GM23248 (cell line): ENCODE measurements around the gene COL28A1. TPM values are rescaled to one million over a fixed set of nuclear protein-coding genes. Genes with fewer than 3 reads are reported as not detected.

Source experiments
- DNase-seq: peaks from one replicate; pipeline ENCODE4 v3.0.0-alpha.2; 2015
- H2AFZ ChIP-seq: fragments of 200-600 bp; sonication (generic); 2 replicates; pipeline ENCODE4 v1.6.1; 2016; ENCODE audit warnings: antibody characterized with exemption
- H3F3A ChIP-seq: fragments of 200-600 bp; sonication (generic); 2 replicates; pipeline ENCODE4 v1.6.1; 2016; ENCODE audit warnings: mild to moderate bottlenecking, antibody characterized with exemption, mixed run types; ENCODE audit not compliant: insufficient read depth
- H3K27ac ChIP-seq: fragments of 200-600 bp; sonication (generic); 2 replicates; pipeline ENCODE4 v1.5.1; 2016; ENCODE audit warnings: mild to moderate bottlenecking
- H3K27me3 ChIP-seq: fragments of 200-600 bp; sonication (generic); replicated peaks from 2 replicates; pipeline ENCODE4 v1.6.1; 2016; ENCODE audit warnings: mild to moderate bottlenecking; ENCODE audit not compliant: insufficient read depth
- H3K36me3 ChIP-seq: fragments of 200-600 bp; sonication (generic); 2 replicates; pipeline ENCODE4 v1.6.1; 2016; ENCODE audit warnings: low read depth, mild to moderate bottlenecking
- H3K4me1 ChIP-seq: fragments of 200-600 bp; sonication (generic); 2 replicates; pipeline ENCODE4 v1.6.1; 2016; ENCODE audit warnings: mild to moderate bottlenecking; ENCODE audit not compliant: insufficient read depth
- H3K4me2 ChIP-seq: fragments of 200-600 bp; sonication (generic); one replicate; pipeline ENCODE4 v1.6.1; 2016; ENCODE audit warnings: mild to moderate bottlenecking; ENCODE audit not compliant: unreplicated experiment
- H3K4me3 ChIP-seq: fragments of 200-600 bp; sonication (generic); 2 replicates; pipeline ENCODE4 v1.5.1; 2016; ENCODE audit warnings: mild to moderate bottlenecking
- H3K79me2 ChIP-seq: fragments of 200-600 bp; sonication (generic); 2 replicates; pipeline ENCODE4 v1.6.1; 2016; ENCODE audit warnings: mild to moderate bottlenecking; ENCODE audit not compliant: insufficient read depth
- H3K9ac ChIP-seq: fragments of 200-600 bp; sonication (generic); 2 replicates; pipeline ENCODE4 v1.6.1; 2016; ENCODE audit warnings: mild to moderate bottlenecking
- H3K9me2 ChIP-seq: fragments of 200-600 bp; sonication (generic); 2 replicates; pipeline ENCODE4 v1.6.1; 2016; ENCODE audit warnings: mixed run types, mild to moderate bottlenecking, moderate library complexity; ENCODE audit not compliant: insufficient read depth
- H3K9me3 ChIP-seq: fragments of 200-600 bp; sonication (generic); one replicate; pipeline ENCODE4 v1.6.1; 2017; ENCODE audit warnings: low read depth
- H4K20me1 ChIP-seq: fragments of 200-600 bp; sonication (generic); 2 replicates; pipeline ENCODE4 v1.6.0; 2016; ENCODE audit not compliant: insufficient read depth
- EZH2 ChIP-seq: fragments of 200-600 bp; sonication (generic); IDR thresholded peaks from 2 replicates; pipeline ENCODE4 v1.6.1; 2018; ENCODE audit warnings: antibody characterized with exemption, mild to moderate bottlenecking; ENCODE audit not compliant: insufficient read depth, poor library complexity, severe bottlenecking
- EZH2phosphoT487 ChIP-seq: fragments of 200-600 bp; sonication (generic); IDR thresholded peaks from 2 replicates; pipeline ENCODE4 v1.6.1; 2018; ENCODE audit warnings: antibody characterized with exemption, moderate library complexity, mild to moderate bottlenecking, low read depth; ENCODE audit not compliant: insufficient read depth
- WGBS, 2 experiments: methylation state at CpG; one replicate each; pipeline ENCODE4 v1.1.6; 2015 to 2017; ENCODE audit warnings: low lambda C conversion rate in 2 of 2, low coverage in 1 of 2; ENCODE audit errors: missing lambda C conversion rate in 2 of 2; 5-methylcytosine and 5-hydroxymethylcytosine counted together
- in situ Hi-C: fragments of 300-500 bp; cut with MboI; formaldehyde crosslinking; loops from 2 replicates; pipeline ENCODE4 v1.15.0; 2020
- polyA plus RNA-seq: library from polyadenylated mRNA; unstranded; fragments of >200 nt; fragmentation: Nextera tagmentation; extraction: Ambion mirVana; gene quantifications from 2 replicates; pipeline ENCODE4 v1.2.1, GENCODE V29; 2016
- total RNA-seq: library from RNA; depleted of rRNA; stranded (reverse); fragments of >200 nt; shearing (Covaris generic); gene quantifications from 2 replicates; pipeline ENCODE4 v1.2.3, GENCODE V29; 2014; rRNA removed

COL28A1 gene
- not detected in 2 replicates for total RNA-seq
- polyA plus RNA-seq, result not detected in 2 replicates

DNA sequence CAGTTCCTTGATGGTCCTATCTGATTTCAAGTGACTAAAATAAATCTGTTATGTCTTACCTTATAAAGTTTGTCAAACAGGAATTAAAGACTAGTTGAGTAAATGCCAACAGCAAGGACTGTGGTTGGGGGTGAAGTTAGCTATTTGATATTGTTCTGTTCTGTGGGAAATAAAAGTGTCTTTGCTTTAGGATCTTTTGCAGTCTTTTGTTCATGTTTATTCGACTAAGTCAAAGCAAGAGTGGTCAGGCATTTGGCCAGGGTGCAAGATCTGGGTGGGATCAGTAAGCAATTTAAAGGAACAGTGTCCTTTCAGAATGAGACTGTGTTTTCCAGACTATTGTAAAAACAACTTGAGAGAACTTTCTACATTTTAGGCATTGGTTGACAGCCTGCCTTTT, at the start of gene COL28A1:
TSS of gene COL28A1 (minus strand) at position 183 of the 400 bp plus-strand sequence. CDS start 2,998 bp downstream, outside the sequence.
- Histone ChIP-seq H3K27me3 (no peaks in the 10 kb centered on the region), H3K4me3 (no peak within 1 kb of the TSS), H3F3A (no peaks in the 10 kb centered on the region), H3K9me3 (no peaks in the 10 kb centered on the region), H3K79me2 (no peaks in the 10 kb centered on the region), H3K4me1 (no peaks in the 10 kb centered on the region), H2AFZ (0 out of 2 replicates have a peak within 1 kb of the TSS, but pooled peaks have one; percentile 47), H3K36me3 (no peaks in the 10 kb centered on the region), H4K20me1 (no peaks in the 10 kb centered on the region), H3K4me2 (no peak within 1 kb of the TSS), H3K9ac (no peak within 1 kb of the TSS), H3K9me2 (no peaks in the 10 kb centered on the region), H3K27ac (no peak within 1 kb of the TSS)
- no peak for TF ChIP-seq EZH2phosphoT487
- WGBS, 2 experiments, result 7 to 26% methylated on average over 1 of the region's 1 CpG
- in situ Hi-C loops, result loop anchor here (5.0 to 25.0 kb wide), 3 partner anchors 108 to 573 kb away; no protein-coding TSS in a partner anchor
- DNase-seq, result no peak

GRCh38 chr7:7584653-7585052, 49.0 kb upstream of the COL28A1 start:
- in situ Hi-C loops, result no loop called here
- no peaks in the 10 kb centered on the region for H3K36me3 ChIP-seq

DNA sequence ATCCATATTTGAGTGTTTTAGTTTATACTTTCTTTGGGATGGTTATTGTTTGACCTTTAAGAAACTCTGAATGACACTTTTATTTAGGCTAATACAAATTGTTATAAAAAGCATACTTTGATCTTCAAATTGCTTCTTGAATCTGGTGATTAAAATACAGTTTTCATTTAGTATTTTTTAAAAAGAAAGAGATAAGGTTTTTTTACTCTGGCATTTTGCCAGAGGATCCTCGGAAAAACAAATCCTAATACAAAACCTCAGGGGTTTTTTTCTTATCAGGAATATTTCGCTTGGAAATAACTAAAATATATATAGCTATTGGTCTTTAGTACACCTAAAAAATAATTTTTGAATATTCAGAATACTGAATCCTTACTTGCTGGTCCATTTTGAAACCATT, 48.1 kb upstream of the COL28A1 start:
- Histone ChIP-seq H3K79me2 (no peaks in the 10 kb centered on the region; the same call in 1 of the 2 replicates), H3K4me2 (no peak overlapping the region)

More at GRCh38 chr7:7584653-7585052, 49.0 kb upstream of the COL28A1 start:
- Histone ChIP-seq H4K20me1 (no peaks in the 10 kb centered on the region), H3K4me2 (no peak overlapping the region), H3K4me3 (no peak overlapping the region), H2AFZ (no peak overlapping the region), H3K9me3 (no peaks in the 10 kb centered on the region), H3F3A (no peaks in the 10 kb centered on the region), H3K9me2 (no peaks in the 10 kb centered on the region), H3K9ac (no peak overlapping the region), H3K79me2 (no peaks in the 10 kb centered on the region; the same call in 1 of the 2 replicates), H3K4me1 (no peaks in the 10 kb centered on the region), H3K27ac (no peak overlapping the region), H3K27me3 (no peaks in the 10 kb centered on the region)
- no peak for TF ChIP-seq EZH2phosphoT487
- TF ChIP-seq EZH2, result no peak
- DNase-seq, result no peak
- WGBS, 2 experiments, result 95 to 98% methylated on average over 1 of the region's 1 CpG

GRCh38 chr7:7582596-7582995, 46.9 kb upstream of the COL28A1 start:
- Histone ChIP-seq H3F3A (no peaks in the 10 kb centered on the region), H3K9me3 (no peaks in the 10 kb centered on the region), H3K79me2 (no peaks in the 10 kb centered on the region; the same call in 1 of the 2 replicates), H3K36me3 (no peaks in the 10 kb centered on the region), H2AFZ (no peak overlapping the region), H3K4me1 (no peaks in the 10 kb centered on the region), H3K4me2 (no peak overlapping the region), H4K20me1 (no peaks in the 10 kb centered on the region), H3K27ac (no peak overlapping the region), H3K9ac (no peak overlapping the region), H3K9me2 (no peaks in the 10 kb centered on the region), H3K27me3 (no peaks in the 10 kb centered on the region), H3K4me3 (no peak overlapping the region)
- WGBS, 2 experiments, result 100% methylated on average over 1 of the region's 1 CpG
- TF ChIP-seq EZH2, result no peak
- no peak for TF ChIP-seq EZH2phosphoT487
- no peak for DNase-seq
- in situ Hi-C loops, result no loop called here

More for the DNA sequence above, 48.1 kb upstream of the COL28A1 start:
- no peaks in the 10 kb centered on the region for H3K9me3 ChIP-seq
- no peaks in the 10 kb centered on the region for H4K20me1 ChIP-seq
- WGBS, 2 experiments, result 98 to 99% methylated on average over 2 of the region's 2 CpGs
- H3K27ac ChIP-seq, result no peak overlapping the region
- no peak overlapping the region for H3K9ac ChIP-seq
- no peaks in the 10 kb centered on the region for H3K9me2 ChIP-seq
- no peak overlapping the region for H2AFZ ChIP-seq
- H3K4me3 ChIP-seq, result no peak overlapping the region
- H3K27me3 ChIP-seq, result no peaks in the 10 kb centered on the region
- DNase-seq, result no peak
- no peaks in the 10 kb centered on the region for H3K4me1 ChIP-seq
- H3K36me3 ChIP-seq, result no peaks in the 10 kb centered on the region
- H3F3A ChIP-seq, result no peaks in the 10 kb centered on the region
- in situ Hi-C loops, result no loop called here
- TF ChIP-seq EZH2, result no peak
- TF ChIP-seq EZH2phosphoT487, result no peak
